H1 (cell line): ENCODE measurements around the gene ZDHHC19.

Experiments used
- CHD2 ChIP-seq: IDR thresholded peaks from 2 replicates; pipeline ENCODE4 v1.6.1; 2012; ENCODE audit warnings: low read length, improper control_type of control experiment
- EP300 ChIP-seq, 2 experiments: IDR thresholded peaks; 1 replicate in 1 of 2; 2 replicates in 1 of 2; pipeline ENCODE4 v1.6.1; 2011 to 2012; ENCODE audit warnings: low read depth in 2 of 2, low read length in 2 of 2, mild to moderate bottlenecking in 2 of 2, borderline replicate concordance in 1 of 2, inconsistent platforms in 1 of 2, moderate library complexity in 1 of 2
- EZH2 ChIP-seq: fragments of 200-600 bp; sonication (generic); IDR thresholded peaks from 2 replicates; pipeline ENCODE4 v1.7.1; 2012; ENCODE audit warnings: low read depth, mild to moderate bottlenecking, moderate library complexity, low read length, inconsistent platforms; ENCODE audit not compliant: severe bottlenecking
- POLR2AphosphoS5 ChIP-seq: IDR thresholded peaks from 2 replicates; pipeline ENCODE4 v1.6.1; 2011; ENCODE audit warnings: low read depth, low read length
- SIN3A ChIP-seq, 2 experiments: IDR thresholded peaks in 1 of 2; conservative IDR thresholded peaks in 1 of 2; 2 replicates each; pipeline ENCODE4 v1.6.1; 2011 to 2012; ENCODE audit warnings: low read length in 2 of 2, improper control_type of control experiment in 1 of 2, low read depth in 1 of 2, mild to moderate bottlenecking in 1 of 2
- TBP ChIP-seq: IDR thresholded peaks from 2 replicates; pipeline ENCODE4 v1.6.1; 2011; ENCODE audit warnings: low read depth, low read length, improper control_type of control experiment
- TF ChIP-seq, protein P1 (sequence below): IDR thresholded peaks from 2 replicates; pipeline ENCODE4 v1.6.1; 2011; ENCODE audit warnings: low read length, improper control_type of control experiment

DNA sequence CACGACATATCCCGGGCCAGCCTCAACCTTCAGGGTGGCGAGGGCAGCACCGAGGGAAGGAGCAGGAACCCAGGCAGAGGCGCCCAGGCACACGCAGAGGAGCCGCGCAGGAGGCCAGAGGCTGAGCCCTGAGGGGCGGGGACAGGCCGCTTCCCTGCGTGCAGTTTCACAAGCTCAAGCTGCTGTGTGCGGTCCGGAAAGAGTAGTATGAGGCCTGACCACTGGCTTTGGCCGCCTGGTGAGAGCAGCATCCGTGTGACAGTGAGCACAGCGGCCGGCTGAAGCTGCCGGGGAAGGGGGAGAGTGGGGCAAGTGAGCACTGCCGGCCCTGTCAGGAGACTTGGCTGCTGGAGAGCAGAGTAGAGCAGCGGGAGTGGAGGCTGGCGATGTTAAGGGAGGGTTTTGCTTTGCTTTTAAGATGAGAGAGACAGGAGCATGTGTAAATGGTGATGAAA, 8.7 kb downstream of the ZDHHC19 start:
- TF ChIP-seq EZH2 (no peak), TBP (no peak), CHD2 (no peak), EP300 (IDR thresholded peaks at IDR 0.05; ENCODE audit: borderline replicate concordance in 1 of 2, low read depth in 2 of 2, low read length in 2 of 2) (no peak), POLR2AphosphoS5 (no peak), SIN3A (conservative IDR thresholded peaks at IDR 0.05 in 1 of 2, IDR thresholded peaks at IDR 0.05 in 1 of 2; ENCODE audit: low read depth in 1 of 2, low read length in 2 of 2) (no peak)
- TF ChIP-seq, protein P1, sequence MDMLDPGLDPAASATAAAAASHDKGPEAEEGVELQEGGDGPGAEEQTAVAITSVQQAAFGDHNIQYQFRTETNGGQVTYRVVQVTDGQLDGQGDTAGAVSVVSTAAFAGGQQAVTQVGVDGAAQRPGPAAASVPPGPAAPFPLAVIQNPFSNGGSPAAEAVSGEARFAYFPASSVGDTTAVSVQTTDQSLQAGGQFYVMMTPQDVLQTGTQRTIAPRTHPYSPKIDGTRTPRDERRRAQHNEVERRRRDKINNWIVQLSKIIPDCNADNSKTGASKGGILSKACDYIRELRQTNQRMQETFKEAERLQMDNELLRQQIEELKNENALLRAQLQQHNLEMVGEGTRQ = no peak
